NCI-H69 (cell line): ENCODE measurements around the gene MYOZ1.
A peak's percentile ranks its signal among the peaks of the same experiment; 100 is the strongest.
"Not testable (repeated sequence)": the region's sequence is repeated elsewhere in the genome, so short reads cannot be mapped to it uniquely, and the experiment has no call there.

Source experiments
- DNase-seq: peaks from one replicate; lab custom pipeline; 2025; lab: John Stamatoyannopoulos, UW

The MYOZ1 gene, protein sequence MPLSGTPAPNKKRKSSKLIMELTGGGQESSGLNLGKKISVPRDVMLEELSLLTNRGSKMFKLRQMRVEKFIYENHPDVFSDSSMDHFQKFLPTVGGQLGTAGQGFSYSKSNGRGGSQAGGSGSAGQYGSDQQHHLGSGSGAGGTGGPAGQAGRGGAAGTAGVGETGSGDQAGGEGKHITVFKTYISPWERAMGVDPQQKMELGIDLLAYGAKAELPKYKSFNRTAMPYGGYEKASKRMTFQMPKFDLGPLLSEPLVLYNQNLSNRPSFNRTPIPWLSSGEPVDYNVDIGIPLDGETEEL

DNA sequence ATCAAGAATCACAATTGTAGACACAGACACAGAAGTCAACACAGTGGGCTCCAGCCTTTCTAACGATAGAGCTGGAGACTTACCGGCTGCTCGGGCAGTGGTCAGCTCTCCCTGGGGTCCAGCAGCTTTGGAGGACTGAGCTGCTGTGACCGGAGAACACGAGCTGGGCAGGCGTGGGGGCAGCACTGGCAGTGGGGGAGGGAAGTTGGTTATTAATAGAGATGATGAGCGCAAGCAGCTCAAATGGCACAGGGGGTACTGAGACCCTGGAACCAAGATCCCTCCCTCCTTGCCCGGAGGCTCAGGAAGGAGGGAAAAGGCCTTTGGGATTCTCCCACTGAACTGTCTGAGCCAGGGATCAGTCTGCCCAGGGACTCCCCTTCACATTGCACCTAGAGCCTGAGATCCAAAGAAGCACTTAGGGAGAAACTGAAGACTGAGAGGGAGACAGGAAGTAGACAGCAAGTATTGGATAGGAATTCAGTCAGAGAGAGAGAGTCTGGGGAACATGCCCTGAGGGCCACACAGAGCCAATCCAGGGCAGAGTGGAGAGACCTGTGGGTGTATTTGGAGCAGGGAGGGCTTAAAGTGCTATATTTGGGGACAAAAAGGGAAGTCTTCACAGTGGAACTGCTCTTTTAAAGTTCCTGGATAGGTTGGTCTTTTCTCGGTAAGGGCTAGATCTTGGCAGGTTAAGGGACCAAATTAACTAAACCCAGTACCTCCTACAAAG is at the start of gene MYOZ1:
MYOZ1 (minus strand) TSS at position 147 of the 733 bp plus-strand sequence. CDS start 1,457 bp downstream, outside the sequence.
- peak; percentile 16 for DNase-seq

DNA sequence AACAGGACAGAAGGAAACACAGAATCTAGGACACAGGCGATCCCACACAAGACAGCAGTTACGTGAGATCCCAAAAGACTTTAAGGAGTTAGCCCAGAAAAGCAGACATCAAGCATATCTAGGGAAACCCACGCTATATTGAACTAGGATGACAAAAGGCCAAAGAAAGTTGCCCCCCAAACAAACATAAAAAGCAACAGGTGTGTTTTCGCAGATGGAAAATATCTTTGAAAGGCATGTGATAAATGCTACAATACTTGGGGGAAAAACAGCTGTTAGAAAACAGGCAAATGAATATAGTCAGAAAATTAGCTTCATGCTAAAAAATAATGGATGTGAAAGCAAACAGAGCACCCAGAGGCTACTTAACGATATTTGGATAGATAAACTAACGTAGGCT is 49.5 kb upstream of the MYOZ1 start:
- DNase-seq: not testable (repeated sequence)

DNA sequence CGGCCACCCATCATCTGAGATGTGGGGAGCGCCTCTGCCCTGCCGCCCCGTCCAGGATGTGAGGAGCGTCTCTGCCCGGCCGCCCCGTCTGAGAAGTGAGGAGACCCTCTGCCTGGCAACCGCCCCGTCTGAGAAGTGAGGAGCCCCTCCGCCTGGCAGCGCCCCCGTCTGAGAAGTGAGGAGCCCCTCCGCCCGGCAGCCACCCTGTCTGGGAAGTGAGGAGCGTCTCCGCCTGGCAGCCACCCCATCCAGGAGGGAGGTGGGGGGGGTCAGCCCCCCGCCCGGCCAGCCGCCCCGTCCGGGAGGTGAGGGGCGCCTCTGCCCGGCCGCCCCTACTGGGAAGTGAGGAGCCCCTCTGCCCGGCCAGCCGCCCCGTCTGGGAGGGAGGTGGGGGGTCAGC is 48.3 kb upstream of the MYOZ1 start:
- not testable (repeated sequence) for DNase-seq

DNA sequence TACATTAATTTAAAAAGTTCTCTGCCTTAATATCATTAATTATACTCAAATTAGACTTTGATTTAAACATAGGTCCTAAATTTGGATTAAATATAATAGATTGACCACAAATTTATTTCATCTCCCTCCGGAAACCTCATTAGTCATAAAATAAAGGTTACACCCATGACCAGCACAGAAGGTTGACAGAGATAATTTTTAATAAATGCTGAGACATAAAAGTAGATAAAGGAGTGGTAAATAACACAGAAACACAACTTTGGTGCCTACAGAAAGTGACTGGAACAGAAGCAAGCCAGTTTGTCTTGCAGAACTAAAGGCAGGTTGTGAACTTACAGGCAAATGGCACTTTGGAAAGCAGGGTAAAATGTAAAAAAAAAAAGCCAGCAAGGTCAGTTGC is 46.4 kb upstream of the MYOZ1 start:
- DNase-seq: not testable (repeated sequence)

DNA sequence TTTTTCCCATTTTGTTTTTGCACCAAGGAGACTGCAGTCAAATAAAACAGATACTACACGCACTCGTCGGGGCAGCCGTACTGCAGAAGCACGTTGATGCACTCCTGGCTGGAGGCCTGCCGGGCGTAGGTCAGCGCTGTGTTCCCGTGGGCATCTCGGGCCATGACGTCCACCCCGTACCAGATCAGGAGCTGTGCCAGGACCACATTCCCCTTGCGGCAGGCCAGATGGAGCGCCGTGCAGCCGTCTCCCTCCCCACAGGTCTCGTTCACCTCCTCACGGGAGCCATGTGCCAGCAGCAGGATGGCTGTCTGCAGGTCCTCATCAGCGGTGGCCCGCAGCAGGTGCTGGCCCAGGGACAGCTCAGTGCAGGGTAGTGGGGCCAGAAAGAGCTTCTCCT is 33.3 kb upstream of the MYOZ1 start:
- DNase-seq: not testable (repeated sequence)

DNA sequence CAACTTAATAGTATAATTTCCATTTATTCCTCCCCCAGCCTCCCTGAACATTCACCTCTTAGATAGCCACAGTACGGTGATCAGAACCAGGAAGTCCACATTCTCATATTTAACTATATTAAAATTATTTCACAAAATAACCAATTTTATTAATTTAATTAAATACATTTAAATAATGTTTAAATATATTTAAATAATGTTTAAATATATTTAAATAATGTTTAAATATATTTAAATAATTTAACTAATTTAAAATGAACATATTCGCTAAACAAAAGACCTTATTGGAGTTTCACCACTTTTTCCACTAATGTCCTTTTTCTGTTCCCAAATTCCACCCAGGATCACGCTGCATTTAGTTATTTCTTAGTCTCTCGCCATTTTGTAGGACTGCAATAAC is 27.1 kb upstream of the MYOZ1 start:
- DNase-seq: not testable (repeated sequence)

DNA sequence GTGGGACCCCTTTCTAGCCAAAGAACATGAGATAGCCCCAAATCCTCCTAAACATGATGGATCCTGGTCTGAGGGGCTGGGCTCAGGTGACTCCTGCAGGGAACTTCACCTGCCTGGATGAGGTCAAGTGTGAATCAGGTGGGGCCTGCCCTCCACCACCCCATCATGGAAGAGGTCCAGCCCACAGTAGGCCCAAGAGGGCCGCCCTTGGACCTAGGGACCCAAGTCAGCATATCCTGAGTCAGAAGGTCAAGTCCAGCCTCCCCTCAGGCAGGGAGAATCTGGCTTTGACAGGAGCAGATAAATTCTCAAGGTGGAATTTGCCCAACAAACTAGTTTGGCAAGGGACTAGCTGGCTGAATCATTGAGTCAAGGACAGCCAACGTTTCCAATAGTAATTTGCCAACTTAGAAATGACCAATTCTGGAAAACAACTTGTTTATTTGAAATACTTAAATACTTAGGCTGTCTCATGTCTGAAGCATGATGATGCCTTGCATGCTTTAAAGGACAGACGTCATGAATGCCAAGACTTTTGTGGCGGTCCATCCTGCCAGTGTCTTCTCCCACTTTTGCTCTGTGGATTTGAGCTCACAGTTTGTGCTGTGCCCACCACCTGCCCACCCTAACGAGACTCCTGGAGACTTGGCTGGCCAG is 25.0 kb upstream of the MYOZ1 start:
- not testable (repeated sequence) for DNase-seq

DNA sequence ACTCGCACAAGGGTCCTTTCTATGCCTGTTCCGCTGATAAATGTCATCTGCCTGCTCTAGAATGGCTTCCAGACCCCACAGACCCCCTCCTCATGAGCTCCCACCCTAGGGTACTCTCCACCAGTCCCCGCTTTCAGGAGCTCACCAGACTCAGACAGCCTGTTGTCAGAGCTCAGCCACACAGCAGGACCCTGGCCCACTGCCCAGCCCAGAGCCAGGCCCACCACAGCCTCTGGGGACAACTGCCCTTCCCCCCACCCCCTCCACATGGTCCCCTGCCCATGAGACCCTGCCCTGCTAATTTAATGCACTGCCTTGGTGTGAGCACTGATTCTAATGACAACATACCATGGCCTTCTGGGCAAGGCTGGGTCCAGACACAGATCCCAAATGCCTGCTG is 24.3 kb upstream of the MYOZ1 start:
- not testable (repeated sequence) for DNase-seq

DNA sequence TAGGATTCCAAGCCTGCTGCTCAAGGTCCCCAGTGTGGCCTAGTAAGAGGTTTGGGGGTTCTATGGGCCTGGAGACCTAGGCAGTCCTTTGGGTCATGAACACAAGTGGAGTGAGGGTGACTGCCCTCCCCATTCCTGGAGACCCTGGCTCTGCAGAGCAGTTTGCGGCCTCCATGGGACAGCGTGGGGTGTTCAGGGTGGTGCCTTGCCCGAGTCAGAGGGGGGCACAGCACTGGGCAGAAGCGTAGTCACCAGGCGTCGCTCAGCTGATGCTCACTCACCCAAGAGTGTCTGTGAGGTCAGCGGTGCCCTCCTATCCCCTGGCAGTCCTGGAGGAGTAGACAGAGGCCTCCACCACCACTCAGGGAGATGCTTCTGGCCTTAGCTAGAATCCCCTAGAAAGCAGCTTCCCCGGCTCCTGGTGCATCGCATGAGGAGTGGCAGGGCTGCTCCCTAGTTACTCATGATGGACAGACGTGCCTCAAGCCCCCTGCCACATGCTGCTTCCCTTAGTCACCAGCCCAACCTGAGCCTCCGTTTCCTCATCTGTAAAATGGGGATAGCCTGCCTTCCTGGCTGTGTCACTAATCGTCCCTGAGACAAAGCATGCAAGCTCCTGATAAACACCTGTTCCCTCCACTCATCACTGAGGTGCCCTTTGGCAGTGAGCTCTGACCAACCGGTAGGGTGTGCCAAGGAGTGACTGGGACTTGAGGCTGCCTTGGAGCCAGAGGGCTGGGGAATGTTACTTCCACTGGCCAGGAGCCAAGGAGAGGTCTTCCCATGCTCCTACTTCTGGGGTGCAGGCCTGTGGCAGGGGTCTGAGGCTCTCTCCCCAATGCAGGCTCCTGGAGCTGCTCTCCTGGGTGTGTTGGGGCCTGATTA is 23.1 kb upstream of the MYOZ1 start:
- not testable (repeated sequence) for DNase-seq

DNA sequence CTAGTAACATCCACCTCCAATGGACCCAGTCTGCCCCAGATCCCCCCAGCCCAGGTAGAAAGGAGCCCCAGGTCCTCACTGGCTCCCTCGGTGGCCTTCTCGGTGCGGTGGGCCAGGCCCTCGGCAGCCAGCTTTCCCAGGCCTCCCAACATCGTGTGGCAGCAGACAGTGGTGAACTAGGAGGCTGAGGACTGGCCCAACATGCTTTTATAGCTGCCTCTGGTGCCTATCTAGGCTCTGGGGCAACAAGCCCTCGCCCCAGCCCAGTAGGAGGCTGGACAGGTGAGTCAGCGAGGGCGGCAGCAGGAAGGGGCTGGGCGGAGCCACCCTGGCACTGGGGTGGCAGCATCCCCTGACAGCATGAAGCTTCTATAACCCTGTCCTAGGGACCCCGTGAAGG is 22.3 kb upstream of the MYOZ1 start:
- not testable (repeated sequence) for DNase-seq

DNA sequence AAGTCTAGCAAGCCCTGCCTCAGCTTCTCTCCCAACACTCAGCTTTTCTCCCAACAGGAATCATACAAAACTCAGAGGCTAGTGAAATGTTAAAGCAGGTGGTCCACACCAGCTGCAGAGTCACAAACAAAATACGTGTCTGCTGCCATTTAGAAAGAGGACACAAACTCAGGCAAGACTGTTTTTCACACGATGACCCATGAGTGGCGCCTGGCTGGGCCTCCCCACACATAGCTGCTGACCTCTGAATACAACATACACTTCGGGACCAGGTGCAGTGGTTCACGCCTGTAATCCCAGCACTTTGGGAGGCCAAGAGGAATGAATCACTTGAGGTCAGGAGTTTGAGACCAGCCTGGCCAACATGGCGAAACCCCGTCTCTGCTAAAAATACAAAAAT is 21.4 kb upstream of the MYOZ1 start:
- not testable (repeated sequence) for DNase-seq

DNA sequence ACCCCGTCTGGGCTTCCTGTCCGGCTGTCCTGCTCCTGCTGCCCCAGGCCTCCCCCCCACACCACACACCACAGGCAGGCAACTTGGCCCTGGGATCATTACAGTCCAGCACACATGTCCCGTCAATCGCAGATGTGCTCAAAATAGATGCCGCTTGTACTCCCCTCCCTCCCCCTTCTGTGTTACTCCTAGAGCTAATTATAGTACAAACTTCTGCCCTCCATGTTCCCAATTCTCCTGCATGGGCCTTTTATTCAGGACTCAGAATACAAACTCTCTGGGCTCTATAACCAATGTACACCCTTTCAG is 14.7 kb upstream of the MYOZ1 start, which contains the start of gene SYNPO2L:
SYNPO2L (minus strand) TSS at position 40 of the 309 bp plus-strand sequence. CDS start 107 bp downstream, outside the sequence.
- DNase-seq: no peak

DNA sequence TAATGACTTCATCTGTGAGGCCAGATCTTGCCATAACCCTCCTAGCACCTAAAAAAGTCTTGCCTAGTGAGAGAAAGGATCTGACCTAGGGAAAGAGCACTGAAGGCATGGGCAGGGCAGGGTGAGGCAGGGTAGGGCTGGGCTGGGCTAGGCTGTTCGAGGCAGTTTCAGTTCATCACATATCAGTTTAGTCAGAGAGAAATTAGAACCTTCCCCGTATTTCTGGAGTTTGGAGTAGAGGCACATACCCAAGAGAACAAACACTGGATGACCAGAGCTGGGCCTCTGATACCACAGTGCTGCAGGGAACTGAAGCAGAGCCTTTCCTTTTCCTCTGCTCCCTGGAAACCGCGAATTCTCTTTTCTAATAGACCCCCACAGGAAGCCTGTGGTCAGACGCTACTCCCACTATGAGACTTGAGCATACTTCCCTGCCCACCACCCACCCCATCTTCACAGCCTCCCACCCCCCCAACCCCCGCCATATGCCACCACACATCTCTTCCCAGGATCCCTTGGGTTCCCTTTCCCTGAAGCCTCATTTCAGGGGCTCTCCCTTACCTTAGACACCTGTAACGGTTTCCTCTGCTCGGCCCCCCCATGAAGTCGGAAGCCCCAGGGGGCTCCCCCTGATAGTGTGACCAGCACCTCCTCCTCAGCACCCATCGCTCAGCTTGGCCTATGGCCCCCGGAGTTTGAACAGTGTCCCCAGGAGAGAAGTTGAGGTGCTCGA is 14.1 kb upstream of the MYOZ1 start:
- DNase-seq: no peak

DNA sequence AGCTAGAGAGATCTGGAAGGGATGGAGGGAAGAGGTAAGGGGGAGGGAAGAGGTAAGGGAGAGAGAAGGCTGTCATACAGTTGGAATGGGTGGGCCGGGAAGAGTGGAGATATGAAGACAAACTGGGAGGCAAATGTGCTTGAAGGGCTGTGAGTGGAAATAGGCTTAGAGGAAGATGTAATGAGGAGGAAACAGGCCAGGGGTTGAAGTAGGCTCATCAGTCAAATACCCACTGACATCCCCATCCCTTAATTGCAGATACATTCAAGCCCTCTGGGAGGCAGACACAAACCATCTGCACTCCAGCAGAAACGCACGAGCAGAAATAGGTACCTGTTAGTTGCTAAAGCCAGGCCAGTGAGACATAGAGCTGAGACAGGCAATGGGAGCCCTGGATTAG is 12.4 kb upstream of the MYOZ1 start:
- DNase-seq: peak; percentile 37

DNA sequence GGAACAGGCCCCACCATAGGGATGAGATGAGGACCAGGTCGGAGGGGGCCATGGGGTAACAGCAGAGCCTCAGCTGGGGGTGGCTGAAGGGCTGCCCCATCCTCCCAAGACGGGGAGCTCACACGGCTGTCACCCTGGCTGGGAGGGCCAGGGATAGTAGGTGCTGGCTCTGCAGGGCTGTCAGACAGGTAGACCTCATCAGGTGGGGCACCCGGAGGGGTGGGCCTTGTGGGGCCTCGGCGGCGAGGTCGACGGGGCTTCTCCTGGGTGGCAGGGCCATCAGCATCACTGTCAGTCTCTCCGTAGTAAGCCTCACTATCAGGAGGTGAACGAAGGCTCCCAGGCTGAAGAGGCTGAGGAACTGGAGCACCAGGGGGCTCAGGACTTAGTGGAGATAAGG is 11.9 kb upstream of the MYOZ1 start:
- no peak for DNase-seq

DNA sequence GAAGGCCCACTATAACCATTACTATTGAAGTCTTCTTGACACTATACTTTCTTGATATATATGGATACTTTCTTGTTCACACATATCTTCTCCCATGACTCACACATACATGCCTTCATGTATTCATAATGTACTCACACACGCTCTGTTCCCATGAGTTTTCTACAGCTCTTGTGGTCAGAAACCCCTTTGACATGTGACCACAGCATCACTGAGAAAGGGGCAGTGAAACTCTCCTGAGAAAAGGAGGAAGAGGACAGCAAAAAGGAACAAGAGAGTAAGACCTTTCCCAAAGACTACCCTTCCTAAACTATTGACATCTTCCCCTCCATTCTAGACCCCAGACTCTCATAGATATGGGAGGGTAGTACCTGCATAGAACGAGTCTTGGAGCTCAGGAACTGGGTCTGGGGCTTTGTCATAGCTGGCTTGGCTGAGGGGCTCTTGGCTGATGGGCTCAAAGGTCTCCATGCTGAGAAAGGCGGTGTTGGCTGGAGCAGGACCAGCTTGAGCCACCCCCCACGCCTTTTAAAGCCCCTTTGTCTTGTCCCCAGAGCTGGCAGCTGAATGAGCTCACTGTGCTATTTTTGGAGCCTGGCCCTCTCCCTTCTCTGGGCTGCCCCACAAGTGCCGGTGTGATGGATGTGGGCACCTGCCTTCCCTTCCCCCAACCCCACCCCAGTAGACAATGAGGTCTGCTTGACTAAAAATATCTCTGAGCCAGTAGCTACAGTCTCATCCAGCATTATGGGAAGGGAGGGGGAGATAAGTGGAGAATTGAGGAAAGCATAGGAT is 9.5 kb upstream of the MYOZ1 start:
- DNase-seq: no peak

DNA sequence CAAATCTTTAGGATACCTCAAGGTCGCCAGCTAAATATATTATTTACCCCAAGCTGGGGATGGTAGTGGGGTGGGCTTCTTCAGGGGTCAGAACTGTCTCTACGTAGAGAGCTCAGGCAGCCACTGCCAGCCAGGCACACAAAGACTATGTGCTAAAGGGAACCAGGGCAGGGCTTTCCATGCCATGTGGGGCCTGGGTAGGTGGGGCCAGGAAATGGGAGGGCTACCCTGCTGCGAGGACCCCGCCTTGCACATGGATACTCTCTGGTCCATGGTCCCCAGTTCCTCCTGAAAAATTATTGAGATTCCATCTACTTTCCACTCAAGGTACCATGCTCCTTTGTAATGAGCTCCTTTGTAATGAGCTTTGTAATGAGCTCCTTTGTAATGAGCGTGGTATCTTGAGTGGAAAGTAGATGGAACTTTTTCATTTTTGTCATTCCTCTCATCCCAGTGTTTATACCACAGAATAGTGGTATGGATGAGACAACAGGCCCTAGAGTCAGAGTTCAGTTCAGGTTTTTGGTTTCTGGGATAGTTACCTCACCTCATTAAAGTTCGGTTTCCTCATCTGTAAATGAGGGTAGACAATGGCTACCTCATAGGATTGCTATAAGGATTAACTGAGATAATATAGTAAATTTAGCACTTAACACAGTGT is 8.7 kb upstream of the MYOZ1 start:
- no peak for DNase-seq

DNA sequence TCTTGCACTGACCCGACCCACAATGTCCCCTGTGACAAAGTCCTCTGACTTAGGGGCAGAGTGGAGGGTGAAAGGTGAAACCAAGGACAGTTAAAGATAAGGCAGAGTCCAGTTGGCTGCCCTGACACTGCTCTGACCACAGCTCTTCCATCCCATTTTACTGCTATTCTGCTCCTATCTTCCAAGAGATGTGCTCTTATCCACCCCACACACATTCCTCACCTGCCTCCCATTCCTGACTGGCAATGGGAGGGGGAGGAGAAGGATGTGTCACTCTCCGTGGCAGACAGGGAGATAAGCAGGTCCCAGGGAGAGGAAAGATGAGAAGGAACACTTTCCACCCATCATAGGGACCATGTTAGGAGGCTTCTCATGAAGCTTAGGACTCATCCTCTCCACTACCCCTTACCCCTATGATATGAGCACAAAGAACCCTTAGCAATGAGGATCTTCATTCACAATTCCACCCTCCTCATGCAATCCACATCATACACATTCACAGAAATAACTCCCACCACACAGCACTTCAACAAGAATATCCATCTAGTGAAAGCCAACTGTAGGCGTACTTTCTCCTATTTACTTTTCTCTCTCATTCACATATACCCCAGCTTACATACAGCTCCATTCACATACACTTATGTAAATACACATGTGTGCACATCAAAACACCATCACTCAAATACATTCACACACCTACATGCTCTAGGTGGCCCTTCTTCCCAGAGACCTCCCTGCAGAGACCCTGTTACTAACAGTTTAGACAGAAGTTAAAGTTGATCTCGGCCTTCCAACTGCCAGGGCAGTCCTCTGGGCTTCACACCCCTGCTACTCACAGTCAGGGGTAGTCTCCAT is 7.9 kb upstream of the MYOZ1 start:
- DNase-seq: no peak
